ENCODE results near the gene TAMALIN.

DNA sequence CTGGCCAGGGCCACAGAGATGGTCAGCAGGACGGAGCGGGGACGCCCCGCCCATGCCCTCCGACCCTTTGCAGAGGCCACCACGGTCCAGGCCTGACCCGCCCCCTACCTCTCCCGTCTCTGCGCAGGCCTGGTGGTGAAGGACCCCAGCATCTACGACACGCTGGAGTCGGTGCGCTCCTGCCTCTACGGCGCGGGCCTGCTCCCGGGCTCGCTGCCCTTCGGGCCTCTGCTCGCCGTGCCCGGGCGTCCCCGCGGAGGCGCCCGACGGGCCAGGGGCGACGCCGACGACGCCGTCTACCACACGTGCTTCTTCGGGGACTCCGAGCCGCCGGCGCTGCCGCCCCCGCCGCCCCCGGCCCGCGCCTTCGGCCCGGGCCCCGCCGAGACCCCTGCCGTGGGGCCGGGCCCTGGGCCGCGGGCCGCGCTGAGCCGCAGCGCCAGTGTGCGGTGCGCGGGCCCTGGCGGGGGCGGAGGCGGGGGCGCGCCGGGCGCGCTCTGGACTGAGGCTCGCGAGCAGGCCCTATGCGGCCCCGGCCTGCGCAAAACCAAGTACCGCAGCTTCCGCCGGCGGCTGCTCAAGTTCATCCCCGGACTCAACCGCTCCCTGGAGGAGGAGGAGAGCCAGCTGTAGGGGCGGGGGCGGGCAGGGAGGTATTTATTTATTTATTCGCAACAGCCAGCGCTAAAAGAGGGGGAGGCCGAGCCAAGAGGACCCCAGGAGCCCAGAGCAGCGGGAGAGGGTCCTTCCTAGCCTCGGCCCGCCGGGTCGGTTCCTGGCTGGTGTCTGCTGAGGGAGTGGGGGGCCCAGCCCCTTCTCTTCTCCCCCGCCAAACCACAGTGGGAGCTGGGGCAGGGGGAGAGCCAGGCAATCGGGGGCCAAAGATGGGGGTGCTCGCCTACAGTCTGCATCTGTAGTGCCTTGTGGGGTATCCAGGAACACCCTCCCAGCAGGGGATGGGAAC, 8.1 kb downstream of the TAMALIN start:
- TF ChIP-seq GATA2 (IDR thresholded peaks at IDR 0.05; ENCODE audit: low read depth, low read length) = no peak
- no peak for TF ChIP-seq GATA3 (IDR thresholded peaks at IDR 0.05; ENCODE audit: low read depth, low read length)

Data from SH-SY5Y (cell line).